SK-N-SH treated with all-trans-retinoic acid at 6 μM for 48 hours (cell line): ENCODE data around the gene FCN2.

Source experiments
- ARNTL ChIP-seq: fragments of 450-650 bp; formaldehyde crosslinking; IDR thresholded peaks from 2 replicates; pipeline ENCODE4 v1.5.0; 2020; ENCODE audit warnings: low read depth, mild to moderate bottlenecking, moderate library complexity, borderline replicate concordance
- BACH2 ChIP-seq: fragments of 250-450 bp; sonication (Bioruptor Pico); IDR thresholded peaks from 2 replicates; pipeline ENCODE4 v1.9.0; 2021; ENCODE audit warnings: mild to moderate bottlenecking, borderline replicate concordance
- CSDC2 ChIP-seq: fragments of 250-450 bp; sonication (Bioruptor Pico); IDR thresholded peaks from 2 replicates; pipeline ENCODE4 v1.5.0; 2020; ENCODE audit warnings: mild to moderate bottlenecking, moderate library complexity
- CSRNP3 ChIP-seq: fragments of 250-450 bp; sonication (Bioruptor Pico); IDR thresholded peaks from 2 replicates; pipeline ENCODE4 v1.5.1; 2021; ENCODE audit warnings: mild to moderate bottlenecking, moderate library complexity
- ISL1 ChIP-seq: fragments of 250-450 bp; sonication (Bioruptor Pico); IDR thresholded peaks from 2 replicates; pipeline ENCODE4 v2.1.2; 2022; ENCODE audit warnings: mild to moderate bottlenecking, moderate library complexity
- PATZ1 ChIP-seq: fragments of 250-450 bp; sonication (Bioruptor Pico); IDR thresholded peaks from 2 replicates; pipeline ENCODE4 v1.8.0; 2020; ENCODE audit warnings: mild to moderate bottlenecking, moderate library complexity, borderline replicate concordance
- POU6F1 ChIP-seq: fragments of 250-450 bp; sonication (Bioruptor Pico); IDR thresholded peaks from 2 replicates; pipeline ENCODE4 v1.8.0; 2021; ENCODE audit warnings: low read depth, mild to moderate bottlenecking, moderate library complexity, borderline replicate concordance
- PPARA ChIP-seq: fragments of 250-450 bp; sonication (Bioruptor Pico); IDR thresholded peaks from 2 replicates; pipeline ENCODE4 v1.5.0; 2020; ENCODE audit warnings: mild to moderate bottlenecking, borderline replicate concordance
- RARB ChIP-seq: fragments of 250-450 bp; sonication (Bioruptor Pico); IDR thresholded peaks from 2 replicates; pipeline ENCODE4 v1.8.0; 2021; ENCODE audit warnings: mild to moderate bottlenecking, moderate library complexity
- TCF4 ChIP-seq: fragments of 250-450 bp; sonication (Bioruptor Pico); IDR thresholded peaks from 2 replicates; pipeline ENCODE4 v1.8.0; 2021; ENCODE audit warnings: mild to moderate bottlenecking, moderate library complexity, borderline replicate concordance
- ZC3H10 ChIP-seq: fragments of 250-450 bp; sonication (Bioruptor Pico); IDR thresholded peaks from 2 replicates; pipeline ENCODE4 v1.5.1; 2021; ENCODE audit warnings: mild to moderate bottlenecking, moderate library complexity
- ZFP3 ChIP-seq: fragments of 250-450 bp; sonication (Bioruptor Pico); IDR thresholded peaks from 2 replicates; pipeline ENCODE4 v1.5.0; 2020; ENCODE audit warnings: mild to moderate bottlenecking, moderate library complexity
- ZNF565 ChIP-seq: fragments of 450-650 bp; formaldehyde crosslinking; conservative IDR thresholded peaks from 2 replicates; pipeline ENCODE4 v1.5.0; 2020; ENCODE audit warnings: low read depth, mild to moderate bottlenecking, moderate library complexity

- no peak for TF ChIP-seq RARB (CRISPR knock-in tag)
- no peak for TF ChIP-seq PATZ1
- TF ChIP-seq TCF4 (CRISPR knock-in tag) = no peak
- TF ChIP-seq PPARA (CRISPR knock-in tag) = no peak
- no peak for TF ChIP-seq ZC3H10
- no peak for TF ChIP-seq POU6F1 (CRISPR knock-in tag)
- TF ChIP-seq ZFP3 = no peak
- no peak for TF ChIP-seq CSDC2 (CRISPR knock-in tag)
- no peak for TF ChIP-seq ZNF565
- no peak for TF ChIP-seq ISL1
- TF ChIP-seq BACH2 (CRISPR knock-in tag) = no peak
- no peak for TF ChIP-seq CSRNP3 (CRISPR knock-in tag)
- no peak for TF ChIP-seq ARNTL (CRISPR knock-in tag)
Measured at GRCh38 chr9:134925011-134925511, 44.5 kb downstream of the FCN2 start.
